NT2/D1 (cell line): ENCODE results near the gene CTBP1.

Source experiments
- DNase-seq: peaks from one replicate; pipeline ENCODE4 v3.0.0-alpha.2; 2011; ENCODE audit warnings: low read depth, low spot score
- H3K27me3 ChIP-seq: 2 replicates; pipeline ENCODE4 v1.6.0; 2011; ENCODE audit warnings: mild to moderate bottlenecking; ENCODE audit not compliant: insufficient read length, insufficient read depth
- H3K36me3 ChIP-seq: 2 replicates; pipeline ENCODE4 v1.6.1; 2011; ENCODE audit warnings: mild to moderate bottlenecking, low read length, mixed read lengths; ENCODE audit not compliant: insufficient read depth, insufficient read length
- H3K4me1 ChIP-seq: 2 replicates; pipeline ENCODE4 v1.5.1; 2011; ENCODE audit not compliant: insufficient read depth, insufficient read length
- H3K4me3 ChIP-seq: 2 replicates; pipeline ENCODE4 v1.5.1; 2011; ENCODE audit warnings: low read depth; ENCODE audit not compliant: insufficient read length
- H3K9ac ChIP-seq: 2 replicates; pipeline ENCODE4 v1.6.0; 2011; ENCODE audit warnings: low read depth; ENCODE audit not compliant: insufficient read length
- H3K9me3 ChIP-seq: 2 replicates; pipeline ENCODE4 v1.5.1; 2011; ENCODE audit warnings: mild to moderate bottlenecking, low read length; ENCODE audit not compliant: insufficient read depth
- SUZ12 ChIP-seq: IDR thresholded peaks from 2 replicates; pipeline ENCODE4 v1.6.1; 2011; ENCODE audit not compliant: insufficient read length, insufficient read depth; ENCODE audit errors: extremely low read depth
- YY1 ChIP-seq: IDR thresholded peaks from 2 replicates; pipeline ENCODE4 v1.6.1; 2011; ENCODE audit not compliant: insufficient read length, insufficient read depth
- ZNF274 ChIP-seq: IDR thresholded peaks from 2 replicates; pipeline ENCODE4 v1.6.1; 2011; ENCODE audit warnings: mild to moderate bottlenecking, low read depth, low read length

CTBP1 gene

GRCh38 chr4:1166509-1167243 lies 82.3 kb downstream of the CTBP1 start:
- TF ChIP-seq ZNF274, result no peak
- TF ChIP-seq YY1, result no peak
- no peak for TF ChIP-seq SUZ12
- peak overlapping the region; percentile 82 for H3K4me3 ChIP-seq
- no peak for DNase-seq
- peaks cover 19% of the 10 kb centered on the region for H3K4me1 ChIP-seq
- H3K27me3 ChIP-seq, result peaks cover 36% of the 10 kb centered on the region
- peaks cover 8% of the 10 kb centered on the region; the same call in 1 of the 2 replicates for H3K9me3 ChIP-seq
- peaks cover 30% of the 10 kb centered on the region for H3K36me3 ChIP-seq
- peak overlapping the region; percentile 88 for H3K9ac ChIP-seq

- no peak for DNase-seq
- peaks cover 21% of the 10 kb centered on the region for H3K27me3 ChIP-seq
- no peak overlapping the region for H3K9ac ChIP-seq
- peaks cover 21% of the 10 kb centered on the region for H3K36me3 ChIP-seq
- peaks cover 8% of the 10 kb centered on the region; the same call in 1 of the 2 replicates for H3K9me3 ChIP-seq
- TF ChIP-seq SUZ12 (no peak), YY1 (no peak), ZNF274 (no peak)
- H3K4me1 ChIP-seq, result peaks cover 13% of the 10 kb centered on the region
- no peak overlapping the region for H3K4me3 ChIP-seq
Measured at GRCh38 chr4:1164956-1165545, 83.9 kb downstream of the CTBP1 start.

GRCh38 chr4:1164444-1164843 lies 84.5 kb downstream of the CTBP1 start:
- peaks cover 8% of the 10 kb centered on the region; the same call in 1 of the 2 replicates for H3K9me3 ChIP-seq
- H3K9ac ChIP-seq, result no peak overlapping the region
- peaks cover 13% of the 10 kb centered on the region for H3K4me1 ChIP-seq
- peaks cover 15% of the 10 kb centered on the region for H3K36me3 ChIP-seq
- no peak for DNase-seq
- peaks cover 15% of the 10 kb centered on the region for H3K27me3 ChIP-seq
- TF ChIP-seq YY1 (no peak), SUZ12 (no peak), ZNF274 (no peak)
- H3K4me3 ChIP-seq, result no peak overlapping the region

- no peak for TF ChIP-seq ZNF274
- TF ChIP-seq YY1, result no peak
- no peak for TF ChIP-seq SUZ12
- no peak overlapping the region for H3K9ac ChIP-seq
- DNase-seq, result no peak
- H3K4me1 ChIP-seq, result peaks cover 13% of the 10 kb centered on the region
- H3K4me3 ChIP-seq, result no peak overlapping the region
- H3K36me3 ChIP-seq, result peaks cover 11% of the 10 kb centered on the region
- peaks cover 9% of the 10 kb centered on the region; the same call in 1 of the 2 replicates for H3K9me3 ChIP-seq
- peaks cover 11% of the 10 kb centered on the region for H3K27me3 ChIP-seq
Measured at GRCh38 chr4:1164040-1164439, 84.9 kb downstream of the CTBP1 start.
